Mesenchymal stem cell (in vitro differentiated cells and primary cell): Measurements from ENCODE around the gene PTPRE.

Source experiments
- DNase-seq: peaks from one replicate; pipeline ENCODE4 v3.0.0-alpha.2; 2013
- H2AFZ ChIP-seq: one replicate; pipeline ENCODE4 v1.6.1; 2013; ENCODE audit warnings: low read depth, mild to moderate bottlenecking, control low read depth, inconsistent platforms, low read length, moderate library complexity
- H2AK5ac ChIP-seq: 2 replicates; pipeline ENCODE4 v1.6.1; 2013; ENCODE audit warnings: low read length, moderate library complexity, mild to moderate bottlenecking, inconsistent platforms; ENCODE audit not compliant: severe bottlenecking
- H2BK120ac ChIP-seq: one replicate; pipeline ENCODE4 v1.6.1; 2013; ENCODE audit warnings: low read depth, mild to moderate bottlenecking, inconsistent platforms, low read length, moderate library complexity
- H2BK12ac ChIP-seq, 2 experiments: one replicate each; pipeline ENCODE4 v1.6.1; 2013; ENCODE audit warnings: inconsistent platforms in 2 of 2, low read length in 2 of 2, mild to moderate bottlenecking in 2 of 2, moderate library complexity in 2 of 2, control low read depth in 1 of 2
- H2BK15ac ChIP-seq: one replicate; pipeline ENCODE4 v1.6.1; 2013; ENCODE audit warnings: mild to moderate bottlenecking, low read depth, inconsistent platforms; ENCODE audit not compliant: poor library complexity, severe bottlenecking
- H2BK5ac ChIP-seq: 2 replicates; pipeline ENCODE4 v1.6.1; 2013; ENCODE audit warnings: low read depth, mild to moderate bottlenecking, low read length, control low read depth, inconsistent platforms; ENCODE audit not compliant: poor library complexity, severe bottlenecking
- H3K14ac ChIP-seq, 2 experiments: one replicate each; pipeline ENCODE4 v1.6.1; 2013; ENCODE audit warnings: inconsistent platforms in 2 of 2, low read length in 2 of 2, control low read depth in 1 of 2, mild to moderate bottlenecking in 1 of 2, moderate library complexity in 1 of 2
- H3K18ac ChIP-seq, 2 experiments: one replicate each; pipeline ENCODE4 v1.6.1; 2013; ENCODE audit warnings: inconsistent platforms in 2 of 2, low read length in 2 of 2, control low read depth in 1 of 2, low read depth in 1 of 2, mild to moderate bottlenecking in 1 of 2
- H3K23ac ChIP-seq, 2 experiments: one replicate each; pipeline ENCODE4 v1.6.1; 2013; ENCODE audit warnings: inconsistent platforms in 2 of 2, low read length in 2 of 2, mild to moderate bottlenecking in 2 of 2, moderate library complexity in 2 of 2, control low read depth in 1 of 2
- H3K27ac ChIP-seq: 2 replicates; pipeline ENCODE4 v1.5.1; 2013; ENCODE audit warnings: mild to moderate bottlenecking, moderate library complexity, low read length, control low read depth, inconsistent platforms; ENCODE audit not compliant: poor library complexity, severe bottlenecking
- H3K27me3 ChIP-seq, 2 experiments: 2 replicates each; pipeline versions ENCODE4 v1.6.1 to v1.7.0; 2013; ENCODE audit warnings: low read length in 2 of 2, mild to moderate bottlenecking in 2 of 2, moderate library complexity in 2 of 2, control low read depth in 1 of 2, inconsistent platforms in 1 of 2; ENCODE audit not compliant: control insufficient read depth in 1 of 2, insufficient read depth in 1 of 2
- H3K36me3 ChIP-seq, 2 experiments: 2 replicates each; pipeline versions ENCODE4 v1.6.1 to v1.7.0; 2013; ENCODE audit warnings: low read length in 2 of 2, control low read depth in 1 of 2, inconsistent platforms in 1 of 2, low read depth in 1 of 2, mild to moderate bottlenecking in 1 of 2; ENCODE audit not compliant: insufficient read depth in 2 of 2, control insufficient read depth in 1 of 2
- H3K4ac ChIP-seq, 2 experiments: one replicate each; pipeline ENCODE4 v1.6.1; 2013; ENCODE audit warnings: inconsistent platforms in 2 of 2, low read length in 2 of 2, mild to moderate bottlenecking in 2 of 2, moderate library complexity in 2 of 2, control low read depth in 1 of 2, low read depth in 1 of 2
- H3K4me1 ChIP-seq: 2 replicates; pipeline ENCODE4 v1.6.1; 2013; ENCODE audit warnings: low read depth, low read length, control low read depth; ENCODE audit not compliant: control insufficient read depth, insufficient read depth
- H3K4me2 ChIP-seq: 2 replicates; pipeline ENCODE4 v1.6.1; 2013; ENCODE audit warnings: low read length, mild to moderate bottlenecking, inconsistent platforms; ENCODE audit not compliant: poor library complexity, severe bottlenecking
- H3K4me3 ChIP-seq, 2 experiments: 2 replicates each; pipeline versions ENCODE4 v1.5.1 to v1.7.0; 2013; ENCODE audit warnings: low read length in 2 of 2, mild to moderate bottlenecking in 2 of 2, control low read depth in 1 of 2, low read depth in 1 of 2; ENCODE audit not compliant: insufficient read depth in 1 of 2
- H3K79me1 ChIP-seq: replicated peaks from 2 replicates; pipeline ENCODE4 v1.6.1; 2013; ENCODE audit warnings: mild to moderate bottlenecking, control low read depth, low read length, inconsistent platforms; ENCODE audit not compliant: poor library complexity, severe bottlenecking
- H3K9ac ChIP-seq: 2 replicates; pipeline ENCODE4 v1.7.0; 2013; ENCODE audit warnings: mild to moderate bottlenecking, low read length, moderate library complexity
- H3K9me3 ChIP-seq: 2 replicates; pipeline ENCODE4 v1.7.0; 2013; ENCODE audit warnings: mild to moderate bottlenecking, low read length; ENCODE audit not compliant: control insufficient read depth
- H4K8ac ChIP-seq: one replicate; pipeline ENCODE4 v1.6.1; 2013; ENCODE audit warnings: inconsistent platforms, mild to moderate bottlenecking, low read length, moderate library complexity
- H4K91ac ChIP-seq: one replicate; pipeline ENCODE4 v1.6.1; 2013; ENCODE audit warnings: mild to moderate bottlenecking, low read length, inconsistent platforms
- WGBS: methylation state at CpG from one replicate; pipeline ENCODE4 v1.1.7; 2013; ENCODE audit warnings: mixed read lengths; 5-methylcytosine and 5-hydroxymethylcytosine counted together

PTPRE gene

DNA sequence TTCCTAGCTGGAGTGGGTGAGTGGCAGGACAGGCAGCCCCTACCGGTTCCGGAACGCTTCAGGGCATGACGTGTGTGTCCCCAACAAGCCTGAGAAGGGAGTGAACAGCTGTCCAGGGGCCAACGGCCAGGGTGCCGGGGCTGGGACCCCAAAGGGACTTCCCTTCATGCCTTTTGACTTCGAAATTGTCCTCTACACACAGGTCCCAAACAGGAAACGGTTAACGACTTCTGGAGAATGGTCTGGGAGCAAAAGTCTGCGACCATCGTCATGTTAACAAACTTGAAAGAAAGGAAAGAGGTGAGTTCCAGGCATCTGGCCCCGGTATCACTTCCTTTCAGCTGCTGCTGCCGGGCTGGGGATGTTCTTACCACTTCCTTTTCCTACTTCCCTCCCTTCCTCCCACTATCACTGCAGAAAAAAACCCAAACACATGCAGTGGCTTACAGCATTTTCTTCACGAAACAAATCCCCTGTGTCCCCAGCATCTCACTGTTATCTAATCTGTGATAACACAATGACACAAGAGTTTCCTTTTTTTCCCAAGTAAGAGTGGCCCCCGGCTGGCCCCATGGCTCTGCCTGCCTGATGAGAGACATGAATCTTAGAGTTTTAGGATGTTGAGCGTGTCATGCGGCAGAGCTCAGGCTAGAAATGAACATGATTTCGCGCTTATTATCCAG is 156.1 kb downstream of the PTPRE start:
- WGBS, result 50% methylated on average over 18 of the region's 19 CpGs
- no peak overlapping the region for H2BK15ac ChIP-seq
- no peak overlapping the region for H3K9ac ChIP-seq
- H3K79me1 ChIP-seq, result no peaks in the 10 kb centered on the region
- H3K36me3 ChIP-seq, result peaks cover 26 to 32% of the 10 kb centered on the region in 2 experiments
- H2BK12ac ChIP-seq, result peak overlapping the region in 1 of 2 experiments; percentile 37
- H2AK5ac ChIP-seq, result no peak overlapping the region
- peak overlapping the region; percentile 30 to 46 for H3K18ac ChIP-seq
- H3K4ac ChIP-seq, result peak overlapping the region in 1 of 2 experiments; percentile 42
- H2AFZ ChIP-seq, result no peak overlapping the region
- no peak for DNase-seq
- H3K27ac ChIP-seq, result no peak overlapping the region
- no peaks in the 10 kb centered on the region for H3K9me3 ChIP-seq
- H3K23ac ChIP-seq, result no peak overlapping the region
- H2BK5ac ChIP-seq, result no peak overlapping the region
- no peak overlapping the region for H3K4me3 ChIP-seq
- H2BK120ac ChIP-seq, result no peak overlapping the region
- peak overlapping the region; percentile 16 for H4K91ac ChIP-seq
- H3K27me3 ChIP-seq, result no peaks in the 10 kb centered on the region
- H4K8ac ChIP-seq, result peak overlapping the region; percentile 69
- H3K14ac ChIP-seq, result no peak overlapping the region
- peaks cover 26% of the 10 kb centered on the region for H3K4me1 ChIP-seq
- no peak overlapping the region for H3K4me2 ChIP-seq

DNA sequence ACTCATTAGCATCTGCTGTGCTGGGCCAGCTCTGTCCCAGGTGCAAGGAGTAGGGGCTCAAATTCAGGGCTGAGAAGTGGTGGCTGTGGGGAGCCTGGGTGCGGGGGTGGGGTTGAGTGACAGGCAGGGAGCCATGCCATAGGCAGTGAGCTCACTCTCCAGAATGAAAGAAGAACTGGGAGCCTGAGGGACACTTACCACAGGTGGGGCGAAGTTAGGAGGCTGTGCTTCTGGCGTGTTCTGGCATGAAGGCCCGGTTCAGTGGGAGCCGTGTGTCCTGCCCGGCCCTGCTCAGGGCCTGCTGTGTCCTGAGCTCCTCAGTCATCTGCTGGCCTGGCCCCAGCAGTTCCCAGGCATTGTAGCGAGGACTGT is 156.8 kb downstream of the PTPRE start:
- Histone ChIP-seq H3K36me3 (peaks cover 26 to 39% of the 10 kb centered on the region in 2 experiments), H2AK5ac (peak overlapping the region; percentile 79), H3K79me1 (no peaks in the 10 kb centered on the region), H2AFZ (no peak overlapping the region), H4K8ac (peak overlapping the region; percentile 90), H3K14ac (peak overlapping the region in 1 of 2 experiments; percentile 26), H3K18ac (peak overlapping the region; percentile 89 to 92), H2BK15ac (peak overlapping the region; percentile 94), H3K27me3 (no peaks in the 10 kb centered on the region), H3K9me3 (no peaks in the 10 kb centered on the region), H3K4me3 (no peak overlapping the region), H2BK5ac (no peak overlapping the region), H3K23ac (peak overlapping the region in 1 of 2 experiments; percentile 75), H4K91ac (peak overlapping the region; percentile 96), H3K4me2 (no peak overlapping the region), H3K4ac (peak overlapping the region; percentile 27 to 96), H3K27ac (no peak overlapping the region), H2BK12ac (peak overlapping the region; percentile 87 to 96), H3K4me1 (peaks cover 26% of the 10 kb centered on the region), H3K9ac (peak overlapping the region; percentile 71), H2BK120ac (peak overlapping the region; percentile 27)
- no peak for DNase-seq
- WGBS, result 95% methylated on average over 7 of the region's 7 CpGs

DNA sequence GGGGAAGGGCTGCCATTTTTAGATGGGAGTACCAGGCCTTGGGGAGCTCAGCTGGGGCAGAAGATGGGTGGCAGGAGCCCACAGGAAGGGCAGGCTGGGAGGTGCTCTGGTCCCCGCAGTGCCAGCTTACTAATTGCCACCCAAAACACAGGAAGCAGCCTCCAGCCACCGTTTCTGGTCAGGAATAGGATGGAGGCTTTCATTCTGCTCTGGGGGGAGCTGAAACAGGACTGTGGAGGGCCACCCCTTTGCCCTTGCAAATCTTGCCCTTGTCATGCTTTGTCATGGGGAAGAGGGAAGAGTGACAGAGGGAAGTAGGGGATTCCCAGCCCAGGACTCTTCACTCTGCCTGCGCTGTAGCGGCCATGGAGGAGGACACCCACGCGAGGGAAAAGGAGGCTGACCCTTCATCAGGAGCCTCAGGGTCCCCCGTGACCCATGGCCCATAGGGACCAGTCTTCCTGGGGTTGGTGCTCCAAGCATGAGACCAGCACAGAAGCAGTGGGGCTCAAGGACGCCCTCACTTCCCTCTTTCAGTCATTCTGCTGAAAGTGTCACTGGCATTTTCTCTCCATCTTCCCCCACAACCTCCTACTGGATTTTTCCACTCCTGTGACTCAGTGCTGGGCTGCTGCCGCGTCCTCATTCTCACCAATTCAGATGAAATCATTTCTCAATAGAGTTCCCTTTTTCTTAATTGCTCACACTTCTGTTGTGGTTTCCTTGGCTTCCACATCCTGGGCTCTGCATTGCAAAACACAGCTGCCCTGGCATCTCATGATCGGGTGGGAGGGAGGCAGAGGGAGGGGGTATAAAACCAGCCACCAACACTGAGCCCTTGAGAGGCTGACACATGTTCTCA is 157.4 kb downstream of the PTPRE start:
- H3K4me3 ChIP-seq, result peak overlapping the region in 1 of 2 experiments; percentile 34
- DNase-seq, result peak; percentile 93
- H3K4ac ChIP-seq, result peak overlapping the region; percentile 27 to 96
- peak overlapping the region; percentile 89 to 92 for H3K18ac ChIP-seq
- peak overlapping the region; percentile 34 for H3K27ac ChIP-seq
- H3K4me2 ChIP-seq, result no peak overlapping the region
- no peaks in the 10 kb centered on the region for H3K9me3 ChIP-seq
- H2AK5ac ChIP-seq, result peak overlapping the region; percentile 79
- H3K27me3 ChIP-seq, result no peaks in the 10 kb centered on the region
- peak overlapping the region; percentile 27 for H2BK120ac ChIP-seq
- peak overlapping the region; percentile 87 to 96 for H2BK12ac ChIP-seq
- peak overlapping the region; percentile 90 for H4K8ac ChIP-seq
- H2BK5ac ChIP-seq, result no peak overlapping the region
- peak overlapping the region; percentile 94 for H2BK15ac ChIP-seq
- H2AFZ ChIP-seq, result no peak overlapping the region
- peaks cover 25 to 41% of the 10 kb centered on the region in 2 experiments for H3K36me3 ChIP-seq
- H3K4me1 ChIP-seq, result peaks cover 26% of the 10 kb centered on the region
- peak overlapping the region in 1 of 2 experiments; percentile 75 for H3K23ac ChIP-seq
- H3K9ac ChIP-seq, result peak overlapping the region; percentile 71
- peak overlapping the region in 1 of 2 experiments; percentile 26 for H3K14ac ChIP-seq
- no peaks in the 10 kb centered on the region for H3K79me1 ChIP-seq
- peak overlapping the region; percentile 96 for H4K91ac ChIP-seq
- 68% methylated on average over 10 of the region's 11 CpGs for WGBS
